HG03060 (cell line): ENCODE results near the gene MED17.
A peak's percentile ranks its signal among the peaks of the same experiment; 100 is the strongest.
"Not testable (repeated sequence)": the region's sequence is repeated elsewhere in the genome, so short reads cannot be mapped to it uniquely, and the experiment has no call there.

Experiments
- ATAC-seq: cut with Tn5 transposase; IDR thresholded peaks from one replicate; pipeline ENCODE4 v1.9.1; 2021; ENCODE audit warnings: low read depth, moderate number of reproducible peaks; ENCODE audit not compliant: unreplicated experiment

Gene MED17

GRCh38 chr11:93784145-93784934 lies at the start of gene MED17:
Gene MED17, plus strand, starts transcription at chr11:93784282. Its CDS starts 232 bp downstream, at chr11:93784514.
- peak; percentile 94 for ATAC-seq

- ATAC-seq, result no peak
These were observed 49.5 kb upstream of the MED17 start for GRCh38 chr11:93734427-93735222.

- ATAC-seq, result no peak
These were observed 48.5 kb upstream of the MED17 start for GRCh38 chr11:93735627-93736026.

- ATAC-seq, result no peak
These were observed 48.0 kb upstream of the MED17 start for GRCh38 chr11:93736129-93736528.

- no peak for ATAC-seq
These were observed 46.0 kb upstream of the MED17 start for GRCh38 chr11:93737904-93738612.

- no peak for ATAC-seq
These were observed 45.4 kb upstream of the MED17 start for GRCh38 chr11:93738647-93739081.

- no peak for ATAC-seq
These were observed 43.9 kb upstream of the MED17 start for GRCh38 chr11:93740031-93740729.

- ATAC-seq, result no peak
These were observed 43.4 kb upstream of the MED17 start for GRCh38 chr11:93740730-93741093.

- ATAC-seq, result peak; percentile 69
These were observed 42.8 kb upstream of the MED17 start, which contains the start of the genes C11orf54 and TAF1D for GRCh38 chr11:93741094-93741881. Gene C11orf54, plus strand, starts transcription at chr11:93741672. Its CDS starts 5,722 bp downstream, at chr11:93747394. Gene TAF1D, minus strand, starts transcription at chr11:93741495. Its CDS starts 2,191 bp downstream, at chr11:93739304.

- ATAC-seq, result no peak
These were observed 42.2 kb upstream of the MED17 start for GRCh38 chr11:93741882-93742226.

- ATAC-seq, result no peak
These were observed 40.8 kb upstream of the MED17 start for GRCh38 chr11:93743291-93743690.

- ATAC-seq, result no peak
These were observed 39.4 kb upstream of the MED17 start for GRCh38 chr11:93744669-93745004.

- not testable (repeated sequence) for ATAC-seq
These were observed 38.9 kb upstream of the MED17 start for GRCh38 chr11:93745005-93745755.

GRCh38 chr11:93746101-93746500 lies 38.0 kb upstream of the MED17 start:
- ATAC-seq, result no peak

- ATAC-seq, result peak; percentile 68
These were observed 37.0 kb upstream of the MED17 start for GRCh38 chr11:93747122-93747521.

GRCh38 chr11:93751001-93751400 lies 33.1 kb upstream of the MED17 start:
- no peak for ATAC-seq

GRCh38 chr11:93753241-93753640 lies 30.8 kb upstream of the MED17 start:
- no peak for ATAC-seq

GRCh38 chr11:93756748-93757147 lies 27.3 kb upstream of the MED17 start:
- no peak for ATAC-seq

GRCh38 chr11:93757301-93757700 lies 26.8 kb upstream of the MED17 start:
- no peak for ATAC-seq
